GM10266 (cell line): ENCODE results near the gene PNMA8A.

Experiments
- DNase-seq: peaks from one replicate; pipeline ENCODE4 v3.0.0; 2012; ENCODE audit errors: extremely low spot score
- CTCF ChIP-seq: IDR thresholded peaks from 2 replicates; pipeline ENCODE4 v1.5.1; 2012; ENCODE audit warnings: mild to moderate bottlenecking, low read depth; ENCODE audit not compliant: control insufficient read depth, insufficient read depth; ENCODE audit errors: missing control alignments

Gene PNMA8A

GRCh38 chr19:46452186-46452585 lies 19.2 kb downstream of the PNMA8A start:
- DNase-seq = no peak
- no peak for TF ChIP-seq CTCF

DNA sequence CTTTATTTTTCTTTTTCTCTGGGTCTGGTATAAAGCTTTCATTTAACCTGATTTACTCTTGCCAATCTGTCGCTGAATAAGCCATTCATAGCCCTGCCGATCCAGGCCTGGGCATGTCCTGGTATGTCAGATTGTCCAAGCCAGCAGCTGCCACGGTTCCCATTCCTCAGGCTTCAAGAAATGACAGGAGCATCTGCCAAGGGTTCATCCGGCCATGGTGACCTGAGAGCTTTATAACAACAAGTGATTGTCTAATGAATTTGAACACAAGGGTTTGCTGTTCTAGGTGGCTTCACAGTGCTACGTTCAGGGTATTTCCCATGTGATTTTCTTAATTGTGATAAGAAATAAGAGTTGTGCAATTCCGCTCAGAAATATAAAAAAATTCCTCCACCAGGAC lies 20.0 kb downstream of the PNMA8A start:
- DNase-seq = no peak
- no peak for TF ChIP-seq CTCF

DNA sequence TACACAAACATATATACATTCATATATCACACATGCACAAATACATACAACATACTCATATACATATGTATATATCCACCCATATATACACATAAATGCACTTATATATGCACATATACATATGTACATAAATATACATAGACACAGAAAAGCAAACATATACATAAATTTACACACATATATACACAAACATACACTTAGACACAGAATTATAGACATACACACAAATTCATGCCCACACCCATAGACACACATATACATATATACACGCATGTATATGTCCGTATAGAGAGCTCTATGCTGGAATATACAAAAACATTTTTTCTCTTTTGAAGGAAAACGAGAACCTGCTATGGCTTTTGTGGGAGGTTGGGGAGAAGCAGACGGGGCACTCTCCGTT lies 20.6 kb downstream of the PNMA8A start:
- no peak for TF ChIP-seq CTCF
- no peak for DNase-seq

DNA sequence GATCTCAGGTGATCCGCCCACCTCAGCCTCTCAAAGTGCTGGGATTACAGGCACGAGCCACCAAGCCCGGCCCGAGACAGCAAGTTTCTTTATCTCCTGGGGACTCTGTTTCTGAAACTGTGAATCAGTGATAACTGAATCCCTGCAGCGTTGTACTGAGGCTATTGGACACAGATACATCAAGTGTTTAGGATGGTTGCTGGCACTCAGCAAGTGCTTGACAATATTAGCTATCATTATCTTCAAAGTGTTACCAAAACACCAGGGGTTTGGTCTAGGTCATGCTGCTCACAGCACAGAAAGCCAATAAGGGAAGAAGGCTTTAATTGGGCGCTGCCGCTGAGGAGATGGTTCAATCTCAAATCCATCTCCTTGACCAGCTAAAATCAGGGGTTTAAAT lies 22.1 kb downstream of the PNMA8A start:
- no peak for TF ChIP-seq CTCF
- no peak for DNase-seq

GRCh38 chr19:46448601-46449000 lies 22.8 kb downstream of the PNMA8A start:
- TF ChIP-seq CTCF = no peak
- no peak for DNase-seq

- DNase-seq = no peak
- no peak for TF ChIP-seq CTCF
Measured at GRCh38 chr19:46447824-46448223, 23.5 kb downstream of the PNMA8A start.

- TF ChIP-seq CTCF = no peak
- no peak for DNase-seq
Measured at GRCh38 chr19:46447006-46447405, 24.4 kb downstream of the PNMA8A start.
